ENCODE results near the gene SEC24D.

Gene SEC24D

DNA sequence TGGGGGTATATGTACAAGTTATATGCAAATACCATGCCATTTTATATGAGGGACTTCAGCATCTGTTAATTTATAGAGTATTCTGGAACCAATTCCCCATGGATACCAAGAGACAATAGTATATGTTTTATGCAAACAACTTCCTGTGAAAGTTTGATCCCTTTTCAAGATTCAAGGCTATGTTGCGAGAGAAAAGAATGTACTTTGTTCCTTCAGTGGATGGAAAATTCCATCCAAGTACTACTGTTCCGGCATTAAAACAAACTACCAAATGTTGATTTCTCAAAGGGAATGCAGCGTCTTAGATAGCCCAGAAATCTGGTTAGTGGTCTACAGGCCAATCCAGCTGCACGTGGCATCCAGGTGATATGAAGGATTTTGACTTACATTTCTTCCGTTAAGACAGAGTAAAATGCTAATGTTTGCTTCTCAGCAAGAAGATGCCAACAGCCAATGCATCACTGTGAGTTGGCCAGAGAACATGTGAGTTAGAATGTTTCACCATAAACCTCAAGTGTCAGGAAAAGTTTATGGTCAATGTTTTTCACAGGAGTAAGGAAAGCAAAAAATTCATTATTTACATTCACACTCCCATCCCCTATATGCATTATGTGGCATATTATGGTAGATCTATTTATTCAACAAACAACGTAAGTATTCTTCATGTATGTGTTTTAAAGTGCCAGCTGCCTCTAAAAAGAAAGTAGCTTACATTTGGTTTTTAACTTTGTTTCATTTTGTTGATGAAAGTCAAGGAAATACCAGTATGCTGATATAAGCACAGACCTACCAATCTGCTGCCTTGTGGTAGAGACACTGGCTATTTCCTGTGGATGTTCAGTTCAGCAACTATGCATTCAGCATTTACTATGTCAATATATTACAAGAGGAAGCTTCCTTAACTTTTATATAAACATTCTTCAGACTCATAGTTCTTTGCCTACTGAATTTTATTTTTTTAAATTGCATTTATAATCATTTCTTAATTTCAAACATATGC is 106.3 kb downstream of the SEC24D start:
- no peak overlapping the region for H3K27ac ChIP-seq (ENCODE audit: extremely low read depth, low read depth, low read length)
- H3K4me3 ChIP-seq (ENCODE audit: low read depth, low read length), result no peak overlapping the region
- CTCF ChIA-PET, result interaction anchor here (0.7 to 0.8 kb wide), 2 partner anchors 10 to 20 kb away, joined by 3 to 5 read pairs; no protein-coding TSS in a partner anchor
- POLR2A ChIA-PET, result no interaction called here
- TF ChIP-seq ZNF621 (tag by site-specific recombination; IDR thresholded peaks at IDR 0.05) (no peak), ZNF366 (tag by site-specific recombination; conservative IDR thresholded peaks at IDR 0.05) (no peak), ZNF155 (tag by site-specific recombination; IDR thresholded peaks at IDR 0.05) (no peak), HOXA7 (CRISPR knock-in tag; IDR thresholded peaks at IDR 0.05; ENCODE audit: borderline replicate concordance) (no peak), GFI1B (tag by site-specific recombination; IDR thresholded peaks at IDR 0.05) (no peak)
- TF ChIP-seq, protein P1, sequence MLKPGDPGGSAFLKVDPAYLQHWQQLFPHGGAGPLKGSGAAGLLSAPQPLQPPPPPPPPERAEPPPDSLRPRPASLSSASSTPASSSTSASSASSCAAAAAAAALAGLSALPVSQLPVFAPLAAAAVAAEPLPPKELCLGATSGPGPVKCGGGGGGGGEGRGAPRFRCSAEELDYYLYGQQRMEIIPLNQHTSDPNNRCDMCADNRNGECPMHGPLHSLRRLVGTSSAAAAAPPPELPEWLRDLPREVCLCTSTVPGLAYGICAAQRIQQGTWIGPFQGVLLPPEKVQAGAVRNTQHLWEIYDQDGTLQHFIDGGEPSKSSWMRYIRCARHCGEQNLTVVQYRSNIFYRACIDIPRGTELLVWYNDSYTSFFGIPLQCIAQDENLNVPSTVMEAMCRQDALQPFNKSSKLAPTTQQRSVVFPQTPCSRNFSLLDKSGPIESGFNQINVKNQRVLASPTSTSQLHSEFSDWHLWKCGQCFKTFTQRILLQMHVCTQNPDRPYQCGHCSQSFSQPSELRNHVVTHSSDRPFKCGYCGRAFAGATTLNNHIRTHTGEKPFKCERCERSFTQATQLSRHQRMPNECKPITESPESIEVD (tag by site-specific recombination; IDR thresholded peaks at IDR 0.05), result no peak
- TF ChIP-seq, protein P2, sequence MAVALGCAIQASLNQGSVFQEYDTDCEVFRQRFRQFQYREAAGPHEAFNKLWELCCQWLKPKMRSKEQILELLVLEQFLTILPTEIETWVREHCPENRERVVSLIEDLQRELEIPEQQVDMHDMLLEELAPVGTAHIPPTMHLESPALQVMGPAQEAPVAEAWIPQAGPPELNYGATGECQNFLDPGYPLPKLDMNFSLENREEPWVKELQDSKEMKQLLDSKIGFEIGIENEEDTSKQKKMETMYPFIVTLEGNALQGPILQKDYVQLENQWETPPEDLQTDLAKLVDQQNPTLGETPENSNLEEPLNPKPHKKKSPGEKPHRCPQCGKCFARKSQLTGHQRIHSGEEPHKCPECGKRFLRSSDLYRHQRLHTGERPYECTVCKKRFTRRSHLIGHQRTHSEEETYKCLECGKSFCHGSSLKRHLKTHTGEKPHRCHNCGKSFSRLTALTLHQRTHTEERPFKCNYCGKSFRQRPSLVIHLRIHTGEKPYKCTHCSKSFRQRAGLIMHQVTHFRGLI (tag by site-specific recombination; IDR thresholded peaks at IDR 0.05), result no peak
- no peaks in the 10 kb centered on the region for H3K9me3 ChIP-seq (ENCODE audit: control insufficient read depth, insufficient read depth, low read depth, low read length)
- H3K36me3 ChIP-seq (ENCODE audit: control insufficient read depth in 2 of 2, insufficient read depth in 1 of 2, low read length in 2 of 2), result peaks cover 3 to 74% of the 10 kb centered on the region in 2 experiments; a peak in 2 of 3 replicates
- no peaks in the 10 kb centered on the region for H3K4me1 ChIP-seq (ENCODE audit: control insufficient read depth, insufficient read depth, low read length)

DNA sequence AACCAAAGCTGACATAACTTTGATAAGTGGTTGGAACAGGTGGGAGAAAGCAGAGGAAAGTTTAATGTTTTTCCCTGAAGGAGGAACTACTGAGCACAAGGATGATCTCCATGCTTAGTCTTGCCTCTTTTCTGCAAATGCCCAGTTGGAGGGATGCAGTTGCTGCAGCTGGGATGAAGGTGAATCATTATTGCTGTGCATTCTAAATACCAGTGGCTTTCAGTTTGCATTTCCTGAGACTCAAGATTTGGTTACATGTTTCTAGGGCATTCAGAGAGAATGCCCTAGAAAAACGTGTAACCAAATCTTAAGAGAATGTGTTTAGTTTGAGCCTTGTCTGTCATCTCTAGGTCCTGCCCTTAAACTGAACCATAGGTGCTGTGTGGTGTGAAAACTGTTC is 108.6 kb downstream of the SEC24D start:
- Histone ChIP-seq H3K36me3 (ENCODE audit: control insufficient read depth in 2 of 2, insufficient read depth in 1 of 2, low read length in 2 of 2) (peaks cover 3 to 73% of the 10 kb centered on the region in 2 experiments; a peak in 2 of 3 replicates), H3K4me1 (ENCODE audit: control insufficient read depth, insufficient read depth, low read length) (no peaks in the 10 kb centered on the region), H3K27ac (ENCODE audit: extremely low read depth, low read depth, low read length) (no peak overlapping the region), H3K9me3 (ENCODE audit: control insufficient read depth, insufficient read depth, low read depth, low read length) (no peaks in the 10 kb centered on the region), H3K4me3 (ENCODE audit: low read depth, low read length) (no peak overlapping the region)
- ChIA-PET CTCF (no interaction called here), POLR2A (no interaction called here)
- TF ChIP-seq ZFP41 (tag by site-specific recombination; IDR thresholded peaks at IDR 0.05; ENCODE audit: borderline replicate concordance) (no peak), ZSCAN16 (tag by site-specific recombination; IDR thresholded peaks at IDR 0.05) (no peak), BCL11B (tag by site-specific recombination; IDR thresholded peaks at IDR 0.05; ENCODE audit: low read depth) (no peak), ZNF394 (tag by site-specific recombination; IDR thresholded peaks at IDR 0.05; ENCODE audit: borderline replicate concordance) (no peak), ZBTB17 (tag by site-specific recombination; IDR thresholded peaks at IDR 0.05) (no peak), ZNF510 (tag by site-specific recombination; IDR thresholded peaks at IDR 0.05; ENCODE audit: insufficient replicate concordance) (no peak), HOXC10 (CRISPR knock-in tag; IDR thresholded peaks at IDR 0.05) (no peak), ZFP37 (tag by site-specific recombination; IDR thresholded peaks at IDR 0.05) (no peak), ZNF174 (tag by site-specific recombination; IDR thresholded peaks at IDR 0.05) (no peak)
- TF ChIP-seq, protein P3, sequence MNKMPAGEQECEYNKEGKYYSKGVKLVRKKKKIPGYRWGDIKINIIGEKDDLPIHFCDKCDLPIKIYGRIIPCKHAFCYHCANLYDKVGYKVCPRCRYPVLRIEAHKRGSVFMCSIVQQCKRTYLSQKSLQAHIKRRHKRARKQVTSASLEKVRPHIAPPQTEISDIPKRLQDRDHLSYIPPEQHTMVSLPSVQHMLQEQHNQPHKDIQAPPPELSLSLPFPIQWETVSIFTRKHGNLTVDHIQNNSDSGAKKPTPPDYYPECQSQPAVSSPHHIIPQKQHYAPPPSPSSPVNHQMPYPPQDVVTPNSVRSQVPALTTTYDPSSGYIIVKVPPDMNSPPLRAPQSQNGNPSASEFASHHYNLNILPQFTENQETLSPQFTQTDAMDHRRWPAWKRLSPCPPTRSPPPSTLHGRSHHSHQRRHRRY (tag by site-specific recombination; IDR thresholded peaks at IDR 0.05), result no peak

Data from HEK293 (cell line).